CD14-positive monocyte (primary cell): ENCODE data around the gene DHRS7B. TPM values are rescaled to one million over a fixed set of nuclear protein-coding genes. Genes with fewer than 3 reads are reported as not detected.

Experiments used
- DNase-seq, 3 donors: peaks; one replicate each; pipeline ENCODE4 v3.0.0-alpha.2; 2011 to 2022
- H2AFZ ChIP-seq: 2 replicates; pipeline ENCODE4 v1.6.0; 2012; ENCODE audit warnings: mild to moderate bottlenecking, low read depth, low read length, inconsistent platforms; ENCODE audit not compliant: insufficient read depth, poor library complexity, severe bottlenecking
- H3K27ac ChIP-seq, 2 donors: 1 replicate in 1 of 2; 2 replicates in 1 of 2; pipeline ENCODE4 v1.5.1; 2012 to 2013; ENCODE audit warnings: low read length in 2 of 2, control low read depth in 1 of 2, inconsistent platforms in 1 of 2, low read depth in 1 of 2, mild to moderate bottlenecking in 1 of 2
- H3K27me3 ChIP-seq, 2 donors: one replicate each; pipeline versions ENCODE4 v1.6.0 to v1.6.1; 2011 to 2013; ENCODE audit warnings: low read length in 2 of 2; ENCODE audit not compliant: control insufficient read depth in 2 of 2, insufficient read depth in 2 of 2
- H3K36me3 ChIP-seq, 2 donors: replicated peaks in 1 of 2; 1 replicate in 1 of 2; 2 replicates in 1 of 2; pipeline versions ENCODE4 v1.5.1 to v1.6.1; 2012 to 2013; ENCODE audit warnings: low read length in 2 of 2, control low read depth in 1 of 2, inconsistent platforms in 1 of 2, mild to moderate bottlenecking in 1 of 2; ENCODE audit not compliant: insufficient read depth in 2 of 2, control insufficient read depth in 1 of 2
- H3K4me1 ChIP-seq, 2 donors: 1 replicate in 1 of 2; 2 replicates in 1 of 2; pipeline versions ENCODE4 v1.5.1 to v1.6.1; 2012 to 2013; ENCODE audit warnings: low read length in 2 of 2, control low read depth in 1 of 2, inconsistent platforms in 1 of 2, mild to moderate bottlenecking in 1 of 2, moderate library complexity in 1 of 2; ENCODE audit not compliant: insufficient read depth in 2 of 2, control insufficient read depth in 1 of 2
- H3K4me2 ChIP-seq: replicated peaks from 2 replicates; pipeline ENCODE3; 2012; ENCODE audit warnings: low read length, moderate library complexity, mild to moderate bottlenecking; ENCODE audit not compliant: poor library complexity, severe bottlenecking; ENCODE audit errors: extremely low read depth
- H3K4me3 ChIP-seq, 3 experiments: fragments of 200-600 bp in 1 of 3; sonication (generic) in 1 of 3; replicated peaks in 1 of 3; 1 replicate in 2 of 3; 2 replicates in 1 of 3; pipeline ENCODE4 v1.5.1; 2011 to 2013; ENCODE audit warnings: low read length in 3 of 3, mild to moderate bottlenecking in 3 of 3, control low read depth in 2 of 3, low read depth in 2 of 3, inconsistent platforms in 1 of 3, moderate library complexity in 1 of 3
- H3K79me2 ChIP-seq: 2 replicates; pipeline ENCODE4 v1.6.0; 2012; ENCODE audit warnings: mild to moderate bottlenecking, control low read depth, inconsistent platforms, low read length, moderate library complexity; ENCODE audit not compliant: insufficient read depth
- H3K9ac ChIP-seq: 2 replicates; pipeline ENCODE4 v1.6.0; 2017; ENCODE audit warnings: low read length, mild to moderate bottlenecking; ENCODE audit not compliant: insufficient read depth, poor library complexity, severe bottlenecking
- H3K9me3 ChIP-seq, 2 donors: replicated peaks in 1 of 2; 1 replicate in 1 of 2; 2 replicates in 1 of 2; pipeline versions ENCODE4 v1.5.1 to v1.6.1; 2012 to 2013; ENCODE audit warnings: low read length in 2 of 2, control low read depth in 1 of 2; ENCODE audit not compliant: control insufficient read depth in 1 of 2, insufficient read depth in 1 of 2
- H4K20me1 ChIP-seq: 2 replicates; pipeline ENCODE4 v1.6.0; 2012; ENCODE audit warnings: mild to moderate bottlenecking, low read length, control low read depth, moderate library complexity; ENCODE audit not compliant: insufficient read depth
- H3K27ac Mint-ChIP-seq, 7 donors: one replicate each; pipeline ENCODE4 v1.8.0; 2020; ENCODE audit warnings: mild to moderate bottlenecking in 7 of 7, mixed read lengths in 7 of 7, moderate library complexity in 6 of 7, inconsistent platforms in 2 of 7
- H3K27me3 Mint-ChIP-seq, 3 donors: one replicate each; pipeline ENCODE4 v1.8.0; 2021 to 2022; ENCODE audit warnings: low read depth in 3 of 3, mild to moderate bottlenecking in 3 of 3, mixed read lengths in 3 of 3, moderate library complexity in 3 of 3, inconsistent platforms in 1 of 3
- H3K36me3 Mint-ChIP-seq, 2 donors: one replicate each; pipeline ENCODE4 v1.8.0; 2020; ENCODE audit warnings: mixed read lengths in 2 of 2, inconsistent platforms in 1 of 2, mild to moderate bottlenecking in 1 of 2
- H3K4me1 Mint-ChIP-seq: one replicate; pipeline ENCODE4 v1.8.0; 2020; ENCODE audit warnings: mild to moderate bottlenecking, mixed read lengths
- H3K4me3 Mint-ChIP-seq, 2 donors: one replicate each; pipeline ENCODE4 v1.8.0; 2020; ENCODE audit warnings: mild to moderate bottlenecking in 2 of 2, mixed read lengths in 2 of 2, moderate library complexity in 1 of 2
- H3K9me3 Mint-ChIP-seq, 7 donors: one replicate each; pipeline ENCODE4 v1.8.0; 2020 to 2022; ENCODE audit warnings: mixed read lengths in 7 of 7, mild to moderate bottlenecking in 6 of 7, moderate library complexity in 6 of 7, inconsistent platforms in 2 of 7
- WGBS: methylation state at CpG from one replicate; pipeline ENCODE4 v1.1.5; 2013; ENCODE audit warnings: missing lambda C conversion rate; ENCODE audit not compliant: insufficient coverage; 5-methylcytosine and 5-hydroxymethylcytosine counted together
- intact Hi-C, 2 donors: fragments of 100-400 bp; cut with micrococcal nuclease; formaldehyde crosslinking; loops; one replicate each; pipeline versions ENCODE4 v1.15.0 to v1.15.1; 2023
- polyA plus RNA-seq, 3 donors: library from polyadenylated mRNA; depleted of rRNA in 1 of 3; unstranded in 2 of 3; stranded (reverse) in 1 of 3; fragments of 300-500 nt in 2 of 3; fragments of >200 nt in 1 of 3; fragmentation: Illumina TruSeq in 2 of 3; gene quantifications; 1 replicate in 2 of 3; 2 replicates in 1 of 3; pipeline ENCODE4 v1.2.3, GENCODE V29; 2012 to 2021
- TF ChIP-seq, protein P1 (sequence below): fragments of 200-600 bp; IDR thresholded peaks from one replicate; pipeline ENCODE4 v1.8.0; 2022; ENCODE audit warnings: antibody characterized with exemption, mild to moderate bottlenecking

Gene DHRS7B
- polyA plus RNA-seq, 3 donors: 23.2 to 37.8 (median 33.9) TPM

DNA sequence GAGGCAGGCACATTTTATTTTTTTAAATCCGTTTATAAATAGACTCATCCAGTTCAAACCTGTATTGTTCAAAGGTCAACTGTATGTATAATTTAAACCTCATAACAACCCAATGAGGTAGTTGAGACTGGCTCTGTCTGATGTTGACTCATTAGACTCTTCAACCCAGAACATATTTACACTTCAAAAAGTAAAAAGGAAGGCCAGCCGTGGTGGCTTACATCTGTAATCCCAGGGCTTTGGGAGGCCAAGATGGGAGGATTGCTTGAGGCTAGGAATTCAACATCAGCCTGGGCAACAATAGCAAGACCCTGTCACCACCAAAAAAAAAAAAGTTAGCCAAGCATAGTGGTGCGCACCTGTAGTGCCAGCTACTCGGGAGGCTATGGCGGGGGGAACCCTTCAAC is 32.5 kb upstream of the DHRS7B start:
- no CpG with 5 or more reads among the region's 5 CpGs for WGBS
- Histone ChIP-seq H3K9me3 (no peaks in the 10 kb centered on the region), H3K27me3 (no peaks in the 10 kb centered on the region), H3K4me1 (peaks cover 6 to 7% of the 10 kb centered on the region in 2 donors), H3K9ac (no peak overlapping the region), H3K4me2 (no peak overlapping the region), H3K36me3 (no peaks in the 10 kb centered on the region), H3K4me3 (no peak overlapping the region), H4K20me1 (no peaks in the 10 kb centered on the region), H2AFZ (no peak overlapping the region), H3K79me2 (no peaks in the 10 kb centered on the region), H3K27ac (no peak overlapping the region)
- Mint-ChIP-seq H3K27me3 (peaks cover 5 to 12% (median 6%) of the 10 kb centered on the region in 3 donors), H3K9me3 (no peaks in the 10 kb centered on the region), H3K4me1 (peaks cover 15% of the 10 kb centered on the region), H3K4me3 (no peak overlapping the region), H3K36me3 (no peaks in the 10 kb centered on the region), H3K27ac (no peak overlapping the region)
- no peak for DNase-seq
- TF ChIP-seq, protein P1, sequence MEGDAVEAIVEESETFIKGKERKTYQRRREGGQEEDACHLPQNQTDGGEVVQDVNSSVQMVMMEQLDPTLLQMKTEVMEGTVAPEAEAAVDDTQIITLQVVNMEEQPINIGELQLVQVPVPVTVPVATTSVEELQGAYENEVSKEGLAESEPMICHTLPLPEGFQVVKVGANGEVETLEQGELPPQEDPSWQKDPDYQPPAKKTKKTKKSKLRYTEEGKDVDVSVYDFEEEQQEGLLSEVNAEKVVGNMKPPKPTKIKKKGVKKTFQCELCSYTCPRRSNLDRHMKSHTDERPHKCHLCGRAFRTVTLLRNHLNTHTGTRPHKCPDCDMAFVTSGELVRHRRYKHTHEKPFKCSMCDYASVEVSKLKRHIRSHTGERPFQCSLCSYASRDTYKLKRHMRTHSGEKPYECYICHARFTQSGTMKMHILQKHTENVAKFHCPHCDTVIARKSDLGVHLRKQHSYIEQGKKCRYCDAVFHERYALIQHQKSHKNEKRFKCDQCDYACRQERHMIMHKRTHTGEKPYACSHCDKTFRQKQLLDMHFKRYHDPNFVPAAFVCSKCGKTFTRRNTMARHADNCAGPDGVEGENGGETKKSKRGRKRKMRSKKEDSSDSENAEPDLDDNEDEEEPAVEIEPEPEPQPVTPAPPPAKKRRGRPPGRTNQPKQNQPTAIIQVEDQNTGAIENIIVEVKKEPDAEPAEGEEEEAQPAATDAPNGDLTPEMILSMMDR: no peak
- intact Hi-C loops: no loop called here

DNA sequence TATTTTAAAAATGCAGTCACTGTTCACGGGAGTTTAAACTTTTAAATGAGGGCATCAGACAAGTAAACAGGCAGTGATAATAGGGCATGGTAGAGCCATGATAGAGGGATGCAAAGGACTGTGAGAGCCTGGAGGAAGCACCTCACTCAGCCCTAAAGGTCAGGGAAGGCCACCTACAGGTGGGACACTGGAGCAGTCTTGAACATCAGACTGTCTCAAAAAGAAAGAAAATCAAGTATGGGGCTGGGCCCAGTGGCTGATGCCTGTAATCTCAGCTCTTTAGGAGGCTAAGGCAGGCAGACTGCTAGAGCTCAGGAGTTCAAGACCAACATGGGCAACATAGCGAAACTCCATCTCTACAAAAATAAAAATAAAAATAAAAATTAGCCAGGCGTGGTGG is 31.0 kb upstream of the DHRS7B start:
- Histone ChIP-seq H3K9me3 (no peaks in the 10 kb centered on the region), H3K4me3 (no peak overlapping the region), H3K79me2 (no peaks in the 10 kb centered on the region), H3K4me1 (peaks cover 19 to 21% of the 10 kb centered on the region in 2 donors), H3K9ac (no peak overlapping the region), H3K27ac (no peak overlapping the region), H3K36me3 (no peaks in the 10 kb centered on the region), H3K4me2 (no peak overlapping the region), H4K20me1 (no peaks in the 10 kb centered on the region), H3K27me3 (no peaks in the 10 kb centered on the region), H2AFZ (no peak overlapping the region)
- H3K4me3 Mint-ChIP-seq: no peak overlapping the region
- peaks cover 26% of the 10 kb centered on the region for H3K4me1 Mint-ChIP-seq
- DNase-seq: no peak
- TF ChIP-seq, protein P1: no peak
- no peak overlapping the region for H3K27ac Mint-ChIP-seq
- peaks cover 5 to 12% (median 8%) of the 10 kb centered on the region in 3 donors for H3K27me3 Mint-ChIP-seq
- H3K9me3 Mint-ChIP-seq: no peaks in the 10 kb centered on the region
- no CpG with 5 or more reads among the region's 3 CpGs for WGBS
- H3K36me3 Mint-ChIP-seq: no peaks in the 10 kb centered on the region
- intact Hi-C loops: no loop called here
